ENCODE measurements around the gene ARHGAP26.

ARHGAP26 gene

DNA sequence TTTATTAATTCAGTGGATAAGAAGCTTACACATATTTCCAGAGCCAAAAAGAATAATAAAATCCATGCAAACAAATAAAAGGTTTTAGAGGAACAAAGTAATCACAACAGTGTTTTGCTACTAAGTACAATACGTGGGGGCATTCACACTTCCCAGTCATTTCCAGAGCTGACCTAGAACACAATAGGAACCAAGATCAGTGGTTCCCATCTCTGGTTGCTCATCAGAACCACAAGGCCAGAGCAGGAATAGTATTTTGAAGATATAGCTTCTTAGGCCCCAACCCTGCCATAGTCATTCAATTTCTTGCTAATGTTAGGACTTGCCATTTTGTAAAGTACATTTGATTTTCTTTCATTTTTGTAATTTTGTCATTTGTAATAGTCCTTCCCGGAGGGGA is 417.9 kb downstream of the ARHGAP26 start:
- no peak for DNase-seq (ENCODE audit: low read depth in 1 of 2, low spot score in 1 of 2)
- in situ Hi-C loops (cut with HindIII; ENCODE audit: low pct_unique_long_range_greater_than_20kb, low sequenced_read_pairs), result no loop called here
- no peak for TF ChIP-seq JUND (IDR thresholded peaks at IDR 0.05; ENCODE audit: low read depth)

GRCh38 chr5:143188692-143189091 is 418.5 kb downstream of the ARHGAP26 start:
- in situ Hi-C loops (cut with HindIII; ENCODE audit: low pct_unique_long_range_greater_than_20kb, low sequenced_read_pairs), result no loop called here
- no peak for DNase-seq (ENCODE audit: low read depth in 1 of 2, low spot score in 1 of 2)
- TF ChIP-seq JUND (IDR thresholded peaks at IDR 0.05; ENCODE audit: low read depth), result no peak

- in situ Hi-C loops (cut with HindIII; ENCODE audit: low pct_unique_long_range_greater_than_20kb, low sequenced_read_pairs), result no loop called here
- no peak for DNase-seq (ENCODE audit: low read depth in 1 of 2, low spot score in 1 of 2)
- TF ChIP-seq JUND (IDR thresholded peaks at IDR 0.05; ENCODE audit: low read depth), result no peak
Measured at GRCh38 chr5:143190260-143190810, 420.2 kb downstream of the ARHGAP26 start.

- DNase-seq (ENCODE audit: low read depth in 1 of 2, low spot score in 1 of 2), result no peak
- in situ Hi-C loops (cut with HindIII; ENCODE audit: low pct_unique_long_range_greater_than_20kb, low sequenced_read_pairs), result no loop called here
- TF ChIP-seq JUND (IDR thresholded peaks at IDR 0.05; ENCODE audit: low read depth), result no peak
Measured at GRCh38 chr5:143191720-143192119, 421.5 kb downstream of the ARHGAP26 start.

- in situ Hi-C loops (cut with HindIII; ENCODE audit: low pct_unique_long_range_greater_than_20kb, low sequenced_read_pairs), result no loop called here
- no peak for TF ChIP-seq JUND (IDR thresholded peaks at IDR 0.05; ENCODE audit: low read depth)
- DNase-seq (ENCODE audit: low read depth in 1 of 2, low spot score in 1 of 2), result no peak
Measured at GRCh38 chr5:143192191-143192900, 422.2 kb downstream of the ARHGAP26 start.

- in situ Hi-C loops (cut with HindIII; ENCODE audit: low pct_unique_long_range_greater_than_20kb, low sequenced_read_pairs), result no loop called here
Measured at GRCh38 chr5:143194206-143194605, 424.0 kb downstream of the ARHGAP26 start.

DNA sequence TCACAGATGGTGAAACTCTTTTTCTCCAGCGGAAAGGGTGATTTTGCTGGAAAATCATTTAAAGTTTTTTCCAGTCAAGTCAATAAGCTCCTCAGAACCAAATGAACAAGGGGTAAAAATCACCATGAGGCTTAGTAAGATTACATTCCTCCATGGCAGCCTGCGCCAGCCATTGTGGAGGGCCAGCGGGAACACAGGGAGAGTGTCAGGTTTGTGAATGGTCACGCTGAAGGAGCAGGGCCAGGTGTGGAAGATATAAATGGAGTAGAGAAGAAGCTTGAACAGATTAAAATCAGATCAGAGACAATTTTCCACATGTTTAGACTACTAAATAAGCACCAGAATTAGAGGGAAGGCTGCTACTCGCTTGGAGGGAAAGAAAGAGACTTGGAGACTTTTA is 424.5 kb downstream of the ARHGAP26 start:
- DNase-seq (ENCODE audit: low read depth in 1 of 2, low spot score in 1 of 2), result no peak
- in situ Hi-C loops (cut with HindIII; ENCODE audit: low pct_unique_long_range_greater_than_20kb, low sequenced_read_pairs), result no loop called here
- no peak for TF ChIP-seq JUND (IDR thresholded peaks at IDR 0.05; ENCODE audit: low read depth)

More at GRCh38 chr5:143194206-143194605, 424.0 kb downstream of the ARHGAP26 start:
- TF ChIP-seq JUND (IDR thresholded peaks at IDR 0.05; ENCODE audit: low read depth), result no peak
- no peak for DNase-seq (ENCODE audit: low read depth in 1 of 2, low spot score in 1 of 2)

DNA sequence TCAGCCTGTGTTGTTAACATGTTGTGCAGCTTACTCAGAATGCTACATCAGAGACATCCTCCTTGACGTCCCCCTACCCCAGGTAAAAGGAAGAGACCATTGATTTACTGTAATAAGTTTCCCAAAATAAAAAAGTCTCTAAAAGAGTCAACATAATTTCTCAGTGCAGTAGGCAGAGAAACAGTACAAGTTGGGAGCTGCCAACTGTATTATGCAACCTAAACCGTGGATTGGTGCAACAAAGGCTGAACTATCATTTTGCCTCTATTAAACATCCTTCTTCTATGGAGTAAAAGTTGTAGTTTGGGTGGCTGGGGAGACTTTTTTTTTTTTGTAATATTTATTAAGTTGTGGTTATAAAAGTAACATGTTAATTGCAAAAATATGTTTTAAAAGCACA is 425.3 kb downstream of the ARHGAP26 start:
- no peak for TF ChIP-seq JUND (IDR thresholded peaks at IDR 0.05; ENCODE audit: low read depth)
- DNase-seq (ENCODE audit: low read depth in 1 of 2, low spot score in 1 of 2), result no peak
- in situ Hi-C loops (cut with HindIII; ENCODE audit: low pct_unique_long_range_greater_than_20kb, low sequenced_read_pairs), result no loop called here

- peak in 1 of 2 experiments; percentile 34 for DNase-seq (ENCODE audit: low read depth in 1 of 2, low spot score in 1 of 2)
- no peak for TF ChIP-seq JUND (IDR thresholded peaks at IDR 0.05; ENCODE audit: low read depth)
- in situ Hi-C loops (cut with HindIII; ENCODE audit: low pct_unique_long_range_greater_than_20kb, low sequenced_read_pairs), result no loop called here
Measured at GRCh38 chr5:143196601-143197259, 426.6 kb downstream of the ARHGAP26 start.

GRCh38 chr5:143197260-143197656 is 427.1 kb downstream of the ARHGAP26 start:
- in situ Hi-C loops (cut with HindIII; ENCODE audit: low pct_unique_long_range_greater_than_20kb, low sequenced_read_pairs), result no loop called here
- DNase-seq (ENCODE audit: low read depth in 1 of 2, low spot score in 1 of 2), result no peak
- TF ChIP-seq JUND (IDR thresholded peaks at IDR 0.05; ENCODE audit: low read depth), result no peak

DNA sequence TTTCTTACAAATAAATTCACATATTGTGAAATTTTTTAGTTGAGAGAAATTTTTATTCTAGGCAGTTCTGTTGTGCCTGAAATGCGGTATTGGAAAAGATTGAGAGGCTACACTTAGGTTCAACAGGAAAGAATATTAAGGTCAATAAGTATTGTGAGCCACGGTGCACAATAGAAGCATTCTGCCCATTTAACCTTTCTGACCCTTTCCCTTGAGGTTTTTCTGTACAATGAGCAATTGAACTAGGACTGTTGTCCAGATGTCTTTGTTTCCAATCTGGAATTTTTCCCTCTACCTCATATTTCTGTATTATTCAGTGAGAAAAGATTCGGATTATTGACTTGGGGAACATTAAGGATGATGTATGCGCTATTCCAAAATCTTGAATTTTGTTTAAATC is 428.2 kb downstream of the ARHGAP26 start:
- no peak for TF ChIP-seq JUND (IDR thresholded peaks at IDR 0.05; ENCODE audit: low read depth)
- in situ Hi-C loops (cut with HindIII; ENCODE audit: low pct_unique_long_range_greater_than_20kb, low sequenced_read_pairs), result no loop called here
- no peak for DNase-seq (ENCODE audit: low read depth in 1 of 2, low spot score in 1 of 2)

- in situ Hi-C loops (cut with HindIII; ENCODE audit: low pct_unique_long_range_greater_than_20kb, low sequenced_read_pairs), result no loop called here
- peak in 1 of 2 experiments; percentile 59 for DNase-seq (ENCODE audit: low read depth in 1 of 2, low spot score in 1 of 2)
- TF ChIP-seq JUND (IDR thresholded peaks at IDR 0.05; ENCODE audit: low read depth), result no peak
Measured at GRCh38 chr5:143199161-143199560, 429.0 kb downstream of the ARHGAP26 start.

DNA sequence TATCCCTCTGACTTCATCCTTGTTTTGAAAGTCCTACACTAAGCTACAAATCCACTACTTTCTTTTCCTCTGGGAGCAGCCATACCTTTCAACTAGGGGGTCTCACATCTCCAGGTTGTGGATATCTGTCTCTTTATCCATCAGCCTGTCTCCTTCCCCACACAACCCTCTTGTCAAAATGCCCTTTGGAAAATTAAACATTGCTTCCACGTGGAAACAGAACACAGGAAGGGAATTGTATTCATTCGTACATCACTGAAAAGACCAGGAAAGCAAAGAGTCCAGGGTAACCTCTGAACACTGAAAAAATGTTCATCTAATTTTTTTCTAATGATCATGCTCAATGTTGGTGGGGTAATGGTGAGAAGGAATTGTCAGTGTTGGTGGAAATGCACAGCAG is 429.7 kb downstream of the ARHGAP26 start:
- TF ChIP-seq JUND (IDR thresholded peaks at IDR 0.05; ENCODE audit: low read depth), result no peak
- in situ Hi-C loops (cut with HindIII; ENCODE audit: low pct_unique_long_range_greater_than_20kb, low sequenced_read_pairs), result no loop called here
- no peak for DNase-seq (ENCODE audit: low read depth in 1 of 2, low spot score in 1 of 2)

Measured in T47D (cell line).